Fibroblast of skin of right biceps (primary cell): ENCODE measurements around the gene OLAH.
A peak's percentile ranks its signal among the peaks of the same experiment; 100 is the strongest.

Source experiments
- DNase-seq: peaks from one replicate; pipeline ENCODE4 v3.0.0-alpha.2; 2013

OLAH gene

GRCh38 chr10:15072358-15072757 lies 28.6 kb downstream of the OLAH start:
- no peak for DNase-seq

- DNase-seq: no peak
These were observed 31.7 kb downstream of the OLAH start for GRCh38 chr10:15075421-15075820.

DNA sequence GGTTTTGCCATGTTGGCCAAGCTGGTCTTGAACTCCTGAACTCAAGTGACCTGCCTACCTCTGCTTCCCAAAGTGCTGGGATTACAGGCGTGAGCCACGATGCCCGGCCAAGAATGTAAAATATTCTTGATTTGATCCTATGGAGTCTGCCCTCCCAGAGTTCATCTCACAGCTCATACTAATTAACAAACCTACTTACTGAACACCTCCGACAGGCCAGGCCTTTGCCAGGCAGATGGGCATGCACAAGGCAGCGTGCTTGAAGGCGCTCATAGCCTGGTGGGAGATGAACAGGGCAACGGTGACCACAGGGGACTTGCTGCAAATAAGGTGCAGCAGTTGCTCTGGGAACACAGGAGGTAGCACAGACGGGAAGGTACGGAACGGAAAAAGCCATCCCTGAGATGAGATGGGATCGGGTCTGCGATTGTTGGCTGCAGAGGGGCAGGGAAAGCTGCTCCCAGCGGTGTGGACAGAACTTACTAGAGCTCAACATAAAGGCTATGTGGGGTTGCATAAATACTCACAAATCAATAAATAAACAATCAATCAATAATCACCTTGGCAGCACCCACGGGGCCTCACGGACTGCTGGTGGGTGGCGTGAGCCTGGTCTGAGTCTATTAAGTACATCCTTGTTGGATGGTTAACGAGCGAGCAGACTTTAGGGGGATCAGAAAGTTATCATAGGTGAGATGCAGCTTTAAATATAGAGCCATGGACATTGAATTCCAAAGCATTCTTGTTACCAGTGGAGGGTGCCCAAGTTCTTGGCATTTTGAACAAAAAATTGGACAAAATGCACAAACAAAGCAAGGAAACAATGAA lies 40.1 kb downstream of the OLAH start:
- no peak for DNase-seq

DNA sequence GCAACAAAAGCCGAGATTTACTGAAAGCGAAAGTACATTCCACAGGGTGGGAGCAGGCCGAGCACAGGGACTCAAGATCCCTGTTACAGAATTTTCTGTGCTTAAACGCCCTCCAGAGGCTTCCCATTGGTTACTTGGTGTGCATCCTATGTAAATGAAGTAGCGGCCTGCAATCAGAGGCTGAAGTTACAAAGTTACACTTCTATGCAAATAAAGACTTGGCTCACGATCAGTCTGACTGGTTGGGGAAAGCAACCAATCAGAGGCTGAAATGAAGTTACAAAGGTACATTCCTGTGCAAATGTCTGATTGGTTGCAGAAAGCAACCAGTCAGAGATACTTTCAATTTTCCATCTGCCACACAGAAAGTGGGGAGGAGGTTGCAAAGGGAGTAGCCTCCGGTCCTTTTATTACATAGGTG lies 40.8 kb downstream of the OLAH start:
- peak; percentile 90 for DNase-seq

GRCh38 chr10:15088428-15089261 lies 44.9 kb downstream of the OLAH start, which contains the start of gene ACBD7:
TSS of gene ACBD7 (minus strand) at chr10:15088776. CDS start at chr10:15088728, 48 bp downstream.
- peak; percentile 77 for DNase-seq

DNA sequence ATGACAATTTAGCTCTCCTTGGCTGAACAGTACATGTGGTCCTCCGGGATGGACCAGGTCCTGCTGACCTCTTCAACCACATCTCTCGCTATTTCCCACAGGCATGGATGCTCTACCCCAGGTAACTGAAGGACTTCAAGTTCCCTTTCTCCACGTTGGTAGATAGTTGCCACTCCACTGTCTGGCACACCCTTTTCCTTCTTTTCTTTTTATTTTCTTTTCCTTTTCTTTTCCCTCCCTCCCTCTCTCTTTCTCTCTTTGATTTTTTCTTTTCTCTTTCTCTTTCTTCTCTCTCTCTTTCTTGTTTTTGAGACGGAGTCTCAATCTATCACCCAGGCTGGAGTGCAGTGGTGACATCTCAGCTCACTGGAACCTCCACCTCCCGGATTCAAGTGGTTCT lies 47.7 kb downstream of the OLAH start:
- DNase-seq: no peak

DNA sequence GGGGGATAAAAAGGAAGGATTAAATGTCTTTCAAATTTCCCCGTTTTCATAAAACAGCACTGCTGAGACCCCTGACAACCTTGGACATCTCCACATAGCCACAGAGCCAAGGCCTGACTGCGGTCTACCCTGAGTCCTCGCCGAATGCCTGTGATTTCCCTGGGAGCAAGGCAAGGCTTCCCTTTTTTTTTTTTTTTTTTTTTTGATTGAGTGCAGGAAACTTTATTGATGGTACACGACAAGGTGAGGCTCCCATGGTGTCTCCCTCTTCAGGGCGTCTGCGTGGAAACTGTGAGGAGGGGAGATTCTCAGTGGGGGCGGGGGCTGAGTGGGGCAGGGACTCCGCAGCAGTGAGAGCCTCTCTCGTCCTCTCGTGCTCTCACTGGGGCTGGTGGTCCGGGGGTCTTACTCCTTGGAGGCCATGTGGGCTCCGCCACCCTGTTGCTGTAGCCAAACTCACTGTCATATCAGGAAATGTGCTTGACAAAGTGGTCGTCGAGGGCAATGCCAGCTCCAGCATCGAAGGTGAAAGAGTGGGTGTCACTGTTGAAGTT lies 49.2 kb downstream of the OLAH start:
- no peak for DNase-seq

DNA sequence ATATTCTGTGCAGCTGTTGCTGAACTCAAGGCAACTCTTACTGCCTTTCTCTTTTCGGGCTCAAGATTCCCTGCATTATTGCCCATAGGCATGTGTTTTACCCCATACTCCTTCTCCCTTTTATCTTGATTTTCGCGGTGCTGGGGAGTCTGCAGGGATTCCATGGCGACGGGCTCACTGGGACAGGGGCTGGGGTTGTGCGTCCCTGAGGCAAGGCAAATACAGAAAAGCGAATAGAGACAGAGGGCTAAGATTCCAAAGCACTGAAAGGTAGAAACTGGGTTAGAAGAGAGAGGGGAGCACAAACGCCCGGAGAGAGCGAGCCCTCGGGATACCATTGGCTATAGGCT lies 52.9 kb downstream of the OLAH start:
- no peak for DNase-seq

DNA sequence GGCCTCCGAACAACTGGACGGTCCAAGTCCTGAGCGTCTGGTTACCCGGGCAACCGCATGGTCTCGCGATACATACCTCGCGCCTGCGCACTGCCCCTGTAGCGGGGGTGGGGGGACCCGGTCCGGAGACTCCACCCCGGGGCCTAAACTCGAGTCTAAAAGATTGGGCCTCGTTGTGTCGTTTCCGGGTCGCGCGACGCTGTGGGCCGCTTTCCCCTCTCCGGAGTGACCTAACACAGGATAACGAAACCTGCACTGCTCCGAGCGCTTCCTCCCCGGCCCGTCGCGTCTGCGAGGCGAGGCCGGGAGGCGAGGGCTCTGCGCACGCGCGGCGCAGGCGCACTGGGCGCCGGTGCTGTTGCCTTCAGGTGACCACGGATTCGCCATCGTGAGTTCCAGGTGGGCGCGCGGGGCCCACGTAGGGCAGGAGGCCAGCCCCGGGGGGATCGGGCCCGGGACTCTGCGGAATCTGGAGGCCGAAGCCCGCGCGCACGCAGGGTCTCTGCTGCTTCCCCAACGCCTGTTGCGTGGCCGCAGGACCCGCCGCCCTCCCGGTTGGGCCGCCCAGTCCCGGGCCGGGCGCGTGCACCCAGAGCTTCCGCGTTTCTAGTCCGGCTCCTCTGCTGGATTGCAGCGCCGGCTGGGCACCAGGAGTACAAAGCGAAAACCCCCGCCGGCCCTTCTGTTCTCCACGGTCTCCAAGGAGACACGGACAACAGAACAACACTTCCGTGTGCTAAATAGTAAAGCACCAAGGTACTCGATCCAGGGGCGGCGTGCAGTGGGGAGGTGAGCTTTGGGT lies 53.5 kb downstream of the OLAH start, which contains the start of gene RPP38:
Gene RPP38 (plus strand): TSS at position 345 of the 802 bp plus-strand sequence. CDS start 5,960 bp downstream, outside the sequence.
- peak; percentile 94 for DNase-seq

GRCh38 chr10:15099886-15100285 lies 56.1 kb downstream of the OLAH start:
- DNase-seq: no peak

- no peak for DNase-seq
These were observed 59.8 kb downstream of the OLAH start for GRCh38 chr10:15103513-15103912.

DNA sequence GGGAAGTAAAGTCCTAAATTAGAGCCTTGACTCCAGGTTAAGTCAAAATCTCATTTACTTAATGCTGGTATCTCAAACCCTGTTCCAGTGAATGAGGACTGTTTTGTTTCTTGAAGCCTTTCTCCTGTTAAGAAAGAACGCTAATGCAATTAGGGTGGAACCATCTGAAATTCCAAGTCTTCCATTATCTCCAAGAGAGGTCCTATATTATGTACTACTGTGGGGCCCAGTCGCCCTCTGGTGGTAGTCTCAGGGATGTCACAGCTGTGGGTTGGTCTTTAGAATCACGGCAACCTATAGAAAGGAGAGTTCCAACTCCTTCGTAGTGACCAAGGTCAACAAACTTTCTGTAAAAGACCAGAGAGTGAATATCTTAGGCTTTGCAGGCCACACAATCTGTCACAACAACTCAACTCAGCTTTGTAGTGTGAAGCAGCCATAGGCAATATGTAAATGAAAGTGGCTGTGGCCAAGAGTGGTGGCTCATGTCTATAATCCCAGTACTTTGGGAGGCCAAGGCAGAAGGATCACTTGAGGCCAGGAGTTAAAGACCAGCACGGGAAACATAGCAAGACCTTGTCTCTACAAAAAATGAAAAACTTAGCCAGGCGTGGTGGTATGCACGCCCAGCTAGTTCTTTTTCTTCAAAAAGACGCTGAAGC lies 62.7 kb downstream of the OLAH start:
- peak; percentile 66 for DNase-seq

GRCh38 chr10:15112657-15113056 lies 68.9 kb downstream of the OLAH start:
- DNase-seq: no peak

DNA sequence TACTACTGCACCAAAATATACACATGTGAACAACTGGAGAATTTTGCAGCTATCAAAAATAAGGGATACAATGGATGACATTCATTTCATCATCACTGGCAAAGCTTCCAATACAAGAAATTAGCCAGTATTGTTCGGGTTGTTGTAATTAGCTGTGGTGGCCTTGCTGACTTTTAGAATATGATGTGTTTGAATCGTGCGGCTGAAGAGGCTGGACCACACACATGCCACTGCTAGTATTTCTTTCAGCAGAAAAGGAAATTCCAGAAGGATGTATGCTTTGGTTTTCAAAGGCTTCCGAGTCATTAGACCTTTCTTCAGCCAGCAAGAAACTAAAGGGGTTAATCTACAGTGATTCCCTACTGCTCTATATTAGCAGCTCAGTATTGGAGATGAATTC lies 70.0 kb downstream of the OLAH start:
- peak; percentile 49 for DNase-seq

- DNase-seq: no peak
These were observed 72.5 kb downstream of the OLAH start for GRCh38 chr10:15116225-15116624.

GRCh38 chr10:15118615-15119014 lies 74.9 kb downstream of the OLAH start:
- no peak for DNase-seq

DNA sequence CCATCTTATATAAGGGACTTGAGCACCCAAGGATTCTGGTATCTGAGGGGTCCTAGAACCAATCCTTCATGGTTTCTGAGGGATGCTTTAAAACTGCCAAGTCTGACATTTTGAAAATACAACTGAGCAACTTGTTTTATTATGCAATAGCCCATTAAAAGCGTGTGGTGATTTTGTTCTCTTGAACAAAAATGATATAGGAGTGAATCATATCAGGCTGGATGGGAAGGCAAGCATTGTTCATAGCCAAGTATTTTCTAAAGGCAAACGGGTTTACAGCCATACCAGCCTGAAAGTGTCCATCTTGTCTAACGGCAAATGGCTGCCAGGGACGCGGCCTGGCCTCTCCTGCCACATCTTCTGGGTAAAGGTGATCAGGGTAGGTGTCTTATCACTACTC lies 76.8 kb downstream of the OLAH start:
- peak; percentile 62 for DNase-seq

DNA sequence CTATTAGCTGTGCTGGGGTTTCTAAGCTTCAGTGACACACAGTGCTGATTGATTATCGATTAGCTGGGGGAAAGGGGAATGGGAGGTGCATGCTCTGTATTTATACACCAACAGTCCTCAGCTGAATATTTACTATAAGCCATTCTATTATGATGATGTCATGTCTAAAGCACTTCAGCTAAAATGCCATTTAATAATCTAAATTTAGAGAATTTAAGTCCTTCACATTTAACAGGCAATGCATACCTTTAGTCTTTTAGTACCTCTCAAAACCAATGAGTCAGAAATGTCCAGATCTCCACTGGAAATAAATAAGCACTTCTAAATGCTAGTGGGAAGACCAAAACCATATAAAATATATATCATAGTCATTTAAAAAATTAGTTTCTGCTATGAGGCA lies 78.0 kb downstream of the OLAH start:
- DNase-seq: peak; percentile 46

GRCh38 chr10:15122477-15123030 lies 78.8 kb downstream of the OLAH start:
- no peak for DNase-seq
